ENCODE measurements around the gene ECE1.

DNA sequence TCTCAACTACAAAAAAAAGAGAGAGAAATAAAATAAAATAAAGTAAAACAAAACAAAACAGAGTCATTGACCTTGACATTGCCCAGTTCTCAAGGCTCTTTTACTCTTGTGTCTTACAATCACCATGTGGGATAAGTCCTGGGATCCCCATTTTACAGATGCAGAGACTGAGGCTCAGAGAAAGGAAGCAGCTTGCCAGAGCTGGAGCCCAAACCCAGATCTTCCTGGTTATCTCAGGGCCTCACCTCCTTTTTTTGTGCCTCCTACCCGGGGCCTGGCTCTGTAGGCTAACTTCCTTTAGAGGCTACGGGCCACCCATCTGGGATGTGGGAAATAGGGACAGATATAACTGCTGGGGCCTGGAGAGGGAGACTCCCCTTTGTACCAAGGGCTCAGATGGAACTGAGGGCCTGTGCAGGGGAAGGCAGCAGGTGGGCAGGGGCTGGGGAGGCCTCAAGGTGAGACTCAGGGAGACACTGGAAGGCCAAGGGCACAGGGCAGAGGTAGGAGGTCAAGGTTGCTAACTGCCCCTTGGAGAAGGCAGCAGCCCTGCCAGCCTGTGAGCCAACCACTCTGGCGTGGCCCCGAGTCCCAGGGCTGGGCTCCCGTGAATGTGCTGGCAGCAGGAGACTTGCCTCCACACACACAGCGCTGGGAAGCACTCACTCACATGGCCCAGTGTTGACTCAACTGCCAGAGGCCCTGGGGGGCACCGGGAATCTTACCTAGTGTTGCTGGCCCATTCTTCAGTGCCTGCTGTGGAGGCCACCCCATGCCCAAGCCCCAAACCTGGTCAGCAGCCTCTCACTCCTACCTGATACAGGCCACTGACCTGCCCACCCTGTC is 6.5 kb upstream of the ECE1 start:
- no peak for TF ChIP-seq POLR2A (IDR thresholded peaks at IDR 0.05)
- TF ChIP-seq, protein P1, sequence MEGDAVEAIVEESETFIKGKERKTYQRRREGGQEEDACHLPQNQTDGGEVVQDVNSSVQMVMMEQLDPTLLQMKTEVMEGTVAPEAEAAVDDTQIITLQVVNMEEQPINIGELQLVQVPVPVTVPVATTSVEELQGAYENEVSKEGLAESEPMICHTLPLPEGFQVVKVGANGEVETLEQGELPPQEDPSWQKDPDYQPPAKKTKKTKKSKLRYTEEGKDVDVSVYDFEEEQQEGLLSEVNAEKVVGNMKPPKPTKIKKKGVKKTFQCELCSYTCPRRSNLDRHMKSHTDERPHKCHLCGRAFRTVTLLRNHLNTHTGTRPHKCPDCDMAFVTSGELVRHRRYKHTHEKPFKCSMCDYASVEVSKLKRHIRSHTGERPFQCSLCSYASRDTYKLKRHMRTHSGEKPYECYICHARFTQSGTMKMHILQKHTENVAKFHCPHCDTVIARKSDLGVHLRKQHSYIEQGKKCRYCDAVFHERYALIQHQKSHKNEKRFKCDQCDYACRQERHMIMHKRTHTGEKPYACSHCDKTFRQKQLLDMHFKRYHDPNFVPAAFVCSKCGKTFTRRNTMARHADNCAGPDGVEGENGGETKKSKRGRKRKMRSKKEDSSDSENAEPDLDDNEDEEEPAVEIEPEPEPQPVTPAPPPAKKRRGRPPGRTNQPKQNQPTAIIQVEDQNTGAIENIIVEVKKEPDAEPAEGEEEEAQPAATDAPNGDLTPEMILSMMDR (IDR thresholded peaks at IDR 0.05) = no peak
